HepG2 (cell line): ENCODE data around the gene AMIGO3. TPM values are rescaled to one million over a fixed set of nuclear protein-coding genes. Genes with fewer than 3 reads are reported as not detected.
A peak's percentile ranks its signal among the peaks of the same experiment; 100 is the strongest.

Experiments used
- ATM ChIP-seq: fragments of 450-650 bp; IDR thresholded peaks from 2 replicates; pipeline ENCODE4 v1.7.1; 2017; ENCODE audit warnings: mild to moderate bottlenecking, borderline replicate concordance
- CBX1 ChIP-seq: IDR thresholded peaks from one replicate; pipeline ENCODE4 v1.6.1; 2016; ENCODE audit warnings: antibody characterized with exemption, low read depth
- FOXA3 ChIP-seq: IDR thresholded peaks from 2 replicates; pipeline ENCODE4 v1.6.1; 2016; ENCODE audit warnings: missing genetic modification reagents, missing compliant biosample characterization
- FOXK2 ChIP-seq: fragments of 450-650 bp; IDR thresholded peaks from 2 replicates; pipeline ENCODE4 v1.6.1; 2016
- GFI1 ChIP-seq: sonication (generic); formaldehyde crosslinking; IDR thresholded peaks from 2 replicates; pipeline ENCODE4 v1.5.0; 2020; ENCODE audit warnings: missing genetic modification reagents, mild to moderate bottlenecking, borderline replicate concordance
- GTF2F1 ChIP-seq: fragments of 150-350 bp; IDR thresholded peaks from 2 replicates; pipeline ENCODE4 v1.6.1; 2014; ENCODE audit warnings: low read length
- HHEX ChIP-seq: IDR thresholded peaks from 2 replicates; pipeline ENCODE4 v1.6.1; 2016; ENCODE audit warnings: control low read depth
- KDM5A ChIP-seq: fragments of 200-600 bp; sonication (generic); IDR thresholded peaks from 2 replicates; pipeline ENCODE4 v1.7.0; 2018; ENCODE audit warnings: antibody characterized with exemption, mild to moderate bottlenecking, low read length, borderline replicate concordance
- MAFG ChIP-seq: sonication (generic); formaldehyde crosslinking; IDR thresholded peaks from 2 replicates; pipeline ENCODE4 v1.5.1; 2020; ENCODE audit warnings: mild to moderate bottlenecking, missing genetic modification reagents
- NRL ChIP-seq: sonication (generic); formaldehyde crosslinking; IDR thresholded peaks from 2 replicates; pipeline ENCODE4 v1.5.0; 2020; ENCODE audit warnings: missing genetic modification reagents, mild to moderate bottlenecking, moderate library complexity, borderline replicate concordance
- RARG ChIP-seq: sonication (generic); formaldehyde crosslinking; IDR thresholded peaks from 2 replicates; pipeline ENCODE4 v1.4.0; 2020; ENCODE audit warnings: low read depth, mild to moderate bottlenecking, missing genetic modification reagents
- REPIN1 ChIP-seq: sonication (generic); formaldehyde crosslinking; IDR thresholded peaks from 2 replicates; pipeline ENCODE4 v1.8.0; 2022; ENCODE audit warnings: missing genetic modification reagents, low read depth, mild to moderate bottlenecking, borderline replicate concordance
- ZNF430 ChIP-seq: sonication (generic); formaldehyde crosslinking; IDR thresholded peaks from 2 replicates; pipeline ENCODE4 v1.9.0; 2021; ENCODE audit warnings: mild to moderate bottlenecking, missing genetic modification reagents
- ZNF441 ChIP-seq: sonication (generic); formaldehyde crosslinking; IDR thresholded peaks from 2 replicates; pipeline ENCODE4 v1.7.0; 2021; ENCODE audit warnings: missing genetic modification reagents, borderline replicate concordance
- ZNF552 ChIP-seq: sonication (generic); formaldehyde crosslinking; IDR thresholded peaks from 2 replicates; pipeline ENCODE4 v1.9.0; 2022; ENCODE audit warnings: missing genetic modification reagents, mild to moderate bottlenecking, borderline replicate concordance
- ZNF7 ChIP-seq: IDR thresholded peaks from 2 replicates; pipeline ENCODE4 v1.6.1; 2016; ENCODE audit warnings: missing biosample characterization, missing genetic modification reagents
- ZNF775 ChIP-seq: sonication (generic); formaldehyde crosslinking; IDR thresholded peaks from 2 replicates; pipeline ENCODE4 v1.4.0; 2020; ENCODE audit warnings: missing genetic modification reagents, mild to moderate bottlenecking, moderate library complexity, borderline replicate concordance
- polyA plus RNA-seq, 8 experiments: library from polyadenylated mRNA; depleted of rRNA in 3 of 8; stranded (reverse) in 7 of 8; unstranded in 1 of 8; fragments of >200 nt; fragmentation: Illumina TruSeq in 4 of 8; extraction: Trizol in 4 of 8; gene quantifications; 2 replicates each; pipeline versions ENCODE4 v1.2.1 to v1.2.3, GENCODE V29; 2011 to 2016; ENCODE audit warnings: low read depth in 4 of 8, missing spikeins in 1 of 8, mixed read lengths in 1 of 8; ENCODE audit not compliant: insufficient read depth in 1 of 8
- total RNA-seq, 5 experiments: library from RNA; depleted of rRNA; stranded (reverse); fragments of >200 nt; fragmentation: Illumina TruSeq; extraction: Trizol; gene quantifications; 2 replicates each; pipeline ENCODE4 v1.2.3, GENCODE V29; 2016; ENCODE audit warnings: low read depth in 1 of 5
- TF ChIP-seq, protein P1 (sequence below): sonication (generic); formaldehyde crosslinking; IDR thresholded peaks from 2 replicates; pipeline ENCODE4 v1.4.0; 2020; ENCODE audit warnings: low read depth, mild to moderate bottlenecking, missing genetic modification reagents
- TF ChIP-seq, protein P2 (sequence below), 2 experiments: sonication (generic) in 1 of 2; formaldehyde crosslinking in 1 of 2; IDR thresholded peaks; 2 replicates each; pipeline versions ENCODE4 v1.6.1 to v1.9.0; 2014 to 2022; ENCODE audit warnings: antibody characterized with exemption in 1 of 2, borderline replicate concordance in 1 of 2, inconsistent platforms in 1 of 2, low read depth in 1 of 2, missing genetic modification reagents in 1 of 2
- TF ChIP-seq, protein P3 (sequence below): sonication (generic); formaldehyde crosslinking; IDR thresholded peaks from 2 replicates; pipeline ENCODE4 v1.4.0; 2020; ENCODE audit warnings: missing genetic modification reagents

Gene AMIGO3
- total and polyA plus RNA-seq, 2 of the 13 experiments (the other 11 are each of a cell fraction or from before 2014, with no cell fraction given): 0.35 TPM; not detected in 1

DNA sequence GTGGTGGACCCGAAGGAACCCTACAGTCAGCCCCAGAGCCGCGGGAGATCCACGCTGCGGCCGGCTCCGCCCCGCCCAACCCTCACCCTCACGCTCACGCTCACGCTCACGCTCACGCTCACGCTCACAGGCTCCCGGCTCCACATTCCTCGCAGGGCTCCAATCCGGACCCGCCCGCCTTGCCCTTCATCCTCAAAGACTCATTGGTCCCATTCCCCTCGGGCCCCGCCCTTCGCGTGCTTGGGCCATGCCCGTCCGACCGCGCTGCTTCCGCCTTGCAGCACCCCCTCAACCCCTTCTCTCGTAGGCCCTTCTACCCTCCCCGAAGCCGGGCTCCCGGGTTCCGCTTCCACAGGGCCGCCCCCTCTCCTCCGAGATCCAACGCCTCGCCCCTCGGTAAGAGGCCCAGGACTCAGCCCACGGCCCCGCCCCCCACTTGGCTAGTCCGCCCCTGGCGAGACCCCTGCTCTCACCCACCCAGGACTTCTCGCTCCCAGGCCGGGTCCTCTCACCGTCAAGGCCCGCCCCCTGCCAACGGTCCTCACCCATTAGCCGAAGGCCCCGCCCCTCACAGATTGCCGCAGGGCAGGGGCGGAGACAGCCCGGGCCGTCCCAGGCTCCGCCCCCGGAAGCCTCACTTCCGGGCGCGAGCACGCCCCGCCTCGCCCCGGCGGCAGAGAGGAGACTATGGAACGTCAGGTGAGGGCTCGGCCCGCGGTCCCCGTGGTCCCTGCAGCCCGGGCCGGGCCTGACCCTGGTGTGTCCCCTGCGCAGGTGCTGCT lies 45.6 kb downstream of the AMIGO3 start, which contains the start of gene APEH (continued):
- TF ChIP-seq REPIN1 (CRISPR knock-in tag) (0 out of 2 replicates have a peak, but pooled peaks have one; percentile 4), RARG (no peak), ZNF441 (CRISPR knock-in tag) (peak; percentile 14), CBX1 (peak; percentile 23), GFI1 (CRISPR knock-in tag) (no peak; the same call in 1 of the 2 replicates), ZNF552 (CRISPR knock-in tag) (no peak; the same call in 1 of the 2 replicates), NRL (peak; percentile 13; the same call in 1 of the 2 replicates), KDM5A (peak; percentile 61; the same call in 1 of the 2 replicates), MAFG (CRISPR knock-in tag) (no peak), FOXA3 (0 out of 2 replicates have a peak, but pooled peaks have one; percentile 10), ZNF7 (CRISPR knock-in tag) (no peak), GTF2F1 (no peak), ATM (no peak), ZNF430 (CRISPR knock-in tag) (0 out of 2 replicates have a peak, but pooled peaks have one; percentile 25), FOXK2 (0 out of 2 replicates have a peak, but pooled peaks have one; percentile 18), ZNF775 (no peak), HHEX (CRISPR knock-in tag) (no peak)
- TF ChIP-seq, protein P1, sequence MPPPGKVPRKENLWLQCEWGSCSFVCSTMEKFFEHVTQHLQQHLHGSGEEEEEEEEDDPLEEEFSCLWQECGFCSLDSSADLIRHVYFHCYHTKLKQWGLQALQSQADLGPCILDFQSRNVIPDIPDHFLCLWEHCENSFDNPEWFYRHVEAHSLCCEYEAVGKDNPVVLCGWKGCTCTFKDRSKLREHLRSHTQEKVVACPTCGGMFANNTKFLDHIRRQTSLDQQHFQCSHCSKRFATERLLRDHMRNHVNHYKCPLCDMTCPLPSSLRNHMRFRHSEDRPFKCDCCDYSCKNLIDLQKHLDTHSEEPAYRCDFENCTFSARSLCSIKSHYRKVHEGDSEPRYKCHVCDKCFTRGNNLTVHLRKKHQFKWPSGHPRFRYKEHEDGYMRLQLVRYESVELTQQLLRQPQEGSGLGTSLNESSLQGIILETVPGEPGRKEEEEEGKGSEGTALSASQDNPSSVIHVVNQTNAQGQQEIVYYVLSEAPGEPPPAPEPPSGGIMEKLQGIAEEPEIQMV (CRISPR knock-in tag): no peak
- TF ChIP-seq, protein P2, sequence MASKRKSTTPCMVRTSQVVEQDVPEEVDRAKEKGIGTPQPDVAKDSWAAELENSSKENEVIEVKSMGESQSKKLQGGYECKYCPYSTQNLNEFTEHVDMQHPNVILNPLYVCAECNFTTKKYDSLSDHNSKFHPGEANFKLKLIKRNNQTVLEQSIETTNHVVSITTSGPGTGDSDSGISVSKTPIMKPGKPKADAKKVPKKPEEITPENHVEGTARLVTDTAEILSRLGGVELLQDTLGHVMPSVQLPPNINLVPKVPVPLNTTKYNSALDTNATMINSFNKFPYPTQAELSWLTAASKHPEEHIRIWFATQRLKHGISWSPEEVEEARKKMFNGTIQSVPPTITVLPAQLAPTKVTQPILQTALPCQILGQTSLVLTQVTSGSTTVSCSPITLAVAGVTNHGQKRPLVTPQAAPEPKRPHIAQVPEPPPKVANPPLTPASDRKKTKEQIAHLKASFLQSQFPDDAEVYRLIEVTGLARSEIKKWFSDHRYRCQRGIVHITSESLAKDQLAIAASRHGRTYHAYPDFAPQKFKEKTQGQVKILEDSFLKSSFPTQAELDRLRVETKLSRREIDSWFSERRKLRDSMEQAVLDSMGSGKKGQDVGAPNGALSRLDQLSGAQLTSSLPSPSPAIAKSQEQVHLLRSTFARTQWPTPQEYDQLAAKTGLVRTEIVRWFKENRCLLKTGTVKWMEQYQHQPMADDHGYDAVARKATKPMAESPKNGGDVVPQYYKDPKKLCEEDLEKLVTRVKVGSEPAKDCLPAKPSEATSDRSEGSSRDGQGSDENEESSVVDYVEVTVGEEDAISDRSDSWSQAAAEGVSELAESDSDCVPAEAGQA (IDR thresholded peaks at IDR 0.05; ENCODE audit: low read depth): peak; percentile 12
- TF ChIP-seq, protein P2 (CRISPR knock-in tag; IDR thresholded peaks at IDR 0.05; ENCODE audit: borderline replicate concordance): no peak
- TF ChIP-seq, protein P3, sequence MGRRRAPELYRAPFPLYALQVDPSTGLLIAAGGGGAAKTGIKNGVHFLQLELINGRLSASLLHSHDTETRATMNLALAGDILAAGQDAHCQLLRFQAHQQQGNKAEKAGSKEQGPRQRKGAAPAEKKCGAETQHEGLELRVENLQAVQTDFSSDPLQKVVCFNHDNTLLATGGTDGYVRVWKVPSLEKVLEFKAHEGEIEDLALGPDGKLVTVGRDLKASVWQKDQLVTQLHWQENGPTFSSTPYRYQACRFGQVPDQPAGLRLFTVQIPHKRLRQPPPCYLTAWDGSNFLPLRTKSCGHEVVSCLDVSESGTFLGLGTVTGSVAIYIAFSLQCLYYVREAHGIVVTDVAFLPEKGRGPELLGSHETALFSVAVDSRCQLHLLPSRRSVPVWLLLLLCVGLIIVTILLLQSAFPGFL: no peak
